Activated effector memory CD4-positive, alpha-beta T cell treated with anti-CD3 and anti-CD28 coated beads, Interleukin-2, amount 50 U/mL, for 16 hours (primary cell): ENCODE results near the gene PTDSS2.

Source experiments
- DNase-seq: peaks from one replicate; pipeline ENCODE4 v3.0.0-alpha.2; 2020

Gene PTDSS2

DNA sequence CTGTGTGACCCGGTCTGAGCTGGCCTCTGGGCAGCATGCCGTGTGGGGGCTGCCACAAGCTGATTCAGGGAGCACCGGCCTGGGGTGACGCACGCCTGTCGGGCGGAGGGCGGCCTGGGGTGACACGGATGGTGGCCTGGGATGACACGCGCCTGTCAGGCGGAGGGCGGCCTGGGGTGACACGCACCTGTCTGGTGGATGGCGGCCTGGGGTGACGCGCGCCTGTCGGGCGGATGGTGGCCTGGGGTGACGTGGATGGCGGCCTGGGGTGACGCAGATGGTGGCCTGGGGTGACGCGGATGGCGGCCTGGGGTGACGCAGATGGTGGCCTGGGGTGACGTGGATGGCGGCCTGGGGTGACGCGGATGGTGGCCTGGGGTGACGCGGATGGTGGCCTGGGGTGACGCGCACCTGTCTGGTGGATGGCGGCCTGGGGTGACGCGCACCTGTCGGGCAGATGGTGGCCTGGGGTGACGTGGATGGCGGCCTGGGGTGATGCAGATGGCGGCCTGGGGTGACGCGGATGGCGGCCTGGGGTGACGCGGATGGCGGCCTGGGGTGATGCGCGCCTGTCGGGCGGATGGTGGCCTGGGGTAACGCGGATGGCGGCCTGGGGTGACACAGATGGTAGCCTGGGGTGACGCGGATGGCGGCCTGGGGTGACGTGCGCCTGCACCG is 21.5 kb downstream of the PTDSS2 start:
- no peak for DNase-seq

DNA sequence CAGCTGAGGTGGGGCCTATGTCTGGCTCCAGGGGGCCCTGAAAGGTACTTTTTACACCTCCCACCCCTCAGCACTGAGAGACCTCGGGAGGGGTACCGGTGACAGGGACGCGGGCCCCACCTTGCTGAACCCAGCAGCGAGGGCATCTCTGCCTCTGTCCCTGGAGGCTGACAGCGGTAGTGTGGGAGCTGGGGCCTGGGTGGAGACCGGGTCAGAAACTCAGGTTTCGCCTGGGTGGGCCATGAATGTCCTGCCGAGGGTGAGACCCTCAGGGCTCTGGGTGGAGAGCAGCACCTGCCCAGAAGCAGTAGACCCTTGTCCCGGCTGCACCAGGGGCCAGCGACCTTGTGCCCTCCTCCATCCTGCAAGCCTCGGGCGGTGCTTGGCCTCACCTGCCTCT is 22.2 kb downstream of the PTDSS2 start:
- DNase-seq = no peak

DNA sequence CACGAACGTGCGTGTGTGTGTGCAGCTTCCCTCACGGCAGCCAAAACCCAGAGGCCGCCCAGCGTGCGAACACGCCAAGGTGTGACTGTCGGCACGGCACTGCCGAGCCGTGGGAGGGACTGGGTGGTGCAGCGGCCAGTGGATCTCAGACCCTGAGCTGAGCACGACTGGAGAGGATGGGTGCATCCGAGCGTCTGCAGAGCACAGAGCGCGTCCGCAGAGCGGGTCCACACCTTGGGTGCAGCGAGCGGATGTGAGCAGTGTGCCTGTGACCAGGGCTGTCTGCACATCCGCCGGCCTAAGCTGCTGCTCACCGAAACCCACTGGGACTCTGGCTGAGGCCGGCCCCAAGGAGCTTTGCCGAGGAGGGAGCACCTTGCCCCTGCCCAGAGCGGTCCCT is 22.7 kb downstream of the PTDSS2 start:
- no peak for DNase-seq

DNA sequence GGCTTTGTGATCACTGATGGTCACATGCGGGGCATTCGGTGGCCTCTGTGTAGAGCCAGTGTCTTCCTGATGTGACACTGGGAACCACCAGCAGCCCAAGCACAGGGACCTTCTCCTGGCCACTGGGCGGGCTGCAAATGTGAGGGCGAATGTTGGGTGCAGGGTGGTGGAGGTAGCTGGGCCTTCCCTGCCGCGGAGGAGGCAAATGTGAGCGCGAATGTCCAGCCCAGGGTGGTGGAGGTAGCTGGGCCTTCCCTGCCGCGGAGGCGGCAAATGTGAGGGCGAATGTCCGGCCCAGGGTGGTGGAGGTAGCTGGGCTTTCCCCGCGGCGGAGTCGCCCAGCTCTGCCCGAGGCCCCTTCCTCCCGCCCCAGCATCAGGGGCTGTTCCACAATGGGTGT is 23.3 kb downstream of the PTDSS2 start:
- DNase-seq = no peak

DNA sequence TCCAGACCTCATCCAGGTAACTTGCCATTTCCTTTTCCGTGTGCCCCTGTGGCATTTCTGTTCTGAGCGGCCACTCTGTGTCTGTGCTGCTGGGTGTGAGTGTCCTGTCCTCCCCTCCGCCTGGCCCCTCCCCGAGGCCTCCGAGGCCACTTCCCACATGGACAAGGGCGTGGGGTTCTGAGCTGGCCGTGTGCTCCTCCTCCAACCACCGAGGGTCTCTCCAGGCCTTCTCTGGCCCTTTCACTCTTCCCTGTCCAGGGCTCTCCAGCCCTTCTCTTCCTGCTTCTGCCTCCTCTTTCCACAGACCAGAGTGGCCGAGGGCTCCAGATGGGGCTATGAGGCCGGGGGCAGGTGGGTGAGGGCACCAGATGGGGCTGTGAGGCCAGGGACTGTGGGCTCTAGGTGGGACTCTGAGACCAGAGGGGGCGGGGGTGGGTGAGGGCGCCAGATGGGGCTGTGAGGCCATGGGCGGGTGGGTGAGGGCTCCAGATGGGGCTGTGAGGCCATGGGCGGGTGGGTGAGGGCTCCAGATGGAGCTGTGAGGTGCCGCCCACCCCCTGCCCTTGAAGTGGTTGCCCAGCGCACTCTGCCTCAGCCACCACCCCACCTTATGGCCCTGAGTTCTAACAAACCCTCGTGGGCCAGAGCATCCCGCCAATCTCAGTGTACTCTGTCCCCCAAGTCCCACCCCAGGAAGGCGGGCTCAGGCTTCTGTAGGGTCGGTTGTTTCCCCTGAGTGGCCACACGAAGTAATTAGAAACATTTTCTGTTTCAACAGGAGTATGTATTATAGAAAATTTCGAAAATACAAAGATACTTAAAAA is 24.1 kb downstream of the PTDSS2 start:
- DNase-seq = no peak

DNA sequence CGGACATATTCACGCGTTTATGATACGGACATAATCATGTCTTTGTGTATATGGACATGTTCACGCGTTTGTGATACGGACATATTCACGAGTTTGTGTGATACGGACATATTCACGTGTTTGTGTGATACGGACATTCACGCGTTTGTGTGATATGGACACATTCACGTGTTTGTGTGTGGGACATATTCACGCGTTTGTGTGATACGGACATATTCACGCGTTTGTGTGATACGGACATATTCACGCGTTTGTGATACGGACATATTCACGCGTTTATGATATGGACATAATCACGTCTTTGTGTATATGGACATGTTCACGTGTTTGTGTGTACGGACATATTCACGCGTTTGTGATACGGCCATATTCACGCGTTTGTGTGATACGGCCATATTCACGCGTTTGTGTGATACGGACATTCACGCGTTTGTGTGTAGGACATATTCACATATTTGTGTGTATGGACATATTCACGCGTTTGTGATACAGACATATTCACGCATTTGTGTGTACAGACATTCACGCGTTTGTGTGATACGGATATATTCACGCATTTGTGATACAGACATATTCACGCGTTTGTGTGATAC is 24.9 kb downstream of the PTDSS2 start:
- DNase-seq = no peak

DNA sequence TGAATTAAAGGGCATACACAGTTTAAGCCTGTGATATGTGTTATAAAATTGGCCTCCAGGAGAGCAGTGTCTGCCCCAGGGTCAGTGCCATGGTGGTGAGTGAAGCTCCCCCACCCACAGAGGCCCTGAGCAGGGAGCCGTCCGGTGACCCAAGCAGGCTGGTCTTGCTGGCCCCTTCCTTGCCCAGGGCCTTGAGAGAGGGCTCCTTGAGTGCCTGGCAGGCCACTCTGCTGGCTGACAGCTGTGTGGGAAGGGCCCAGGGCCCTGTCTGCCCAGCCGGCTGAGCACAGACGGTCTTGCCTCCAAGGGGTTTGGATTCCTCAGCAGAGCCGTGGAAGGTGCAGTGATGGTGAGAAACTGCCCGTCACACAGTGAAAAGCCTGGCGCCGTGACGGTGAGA is 25.9 kb downstream of the PTDSS2 start:
- DNase-seq = no peak

DNA sequence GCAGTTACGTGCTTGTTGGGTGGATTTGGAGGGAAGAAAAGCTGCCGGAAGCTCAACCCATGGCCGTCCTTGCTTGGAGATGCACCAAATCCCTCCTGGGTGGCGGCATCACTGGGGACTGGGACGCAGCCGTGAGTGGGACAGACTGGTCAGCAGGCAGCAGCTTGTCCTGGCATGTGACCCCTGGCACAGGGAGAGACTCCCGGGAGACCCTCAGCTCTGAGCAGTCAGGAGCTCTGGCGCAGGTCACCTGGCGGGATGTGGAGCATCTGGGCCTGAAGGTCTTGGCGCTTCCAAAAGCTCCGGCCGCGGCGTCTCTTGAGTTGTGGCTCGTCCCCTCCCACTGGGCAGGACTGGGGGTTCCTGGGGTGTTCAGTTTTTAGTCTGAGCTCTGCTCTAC is 26.3 kb downstream of the PTDSS2 start:
- DNase-seq = no peak

DNA sequence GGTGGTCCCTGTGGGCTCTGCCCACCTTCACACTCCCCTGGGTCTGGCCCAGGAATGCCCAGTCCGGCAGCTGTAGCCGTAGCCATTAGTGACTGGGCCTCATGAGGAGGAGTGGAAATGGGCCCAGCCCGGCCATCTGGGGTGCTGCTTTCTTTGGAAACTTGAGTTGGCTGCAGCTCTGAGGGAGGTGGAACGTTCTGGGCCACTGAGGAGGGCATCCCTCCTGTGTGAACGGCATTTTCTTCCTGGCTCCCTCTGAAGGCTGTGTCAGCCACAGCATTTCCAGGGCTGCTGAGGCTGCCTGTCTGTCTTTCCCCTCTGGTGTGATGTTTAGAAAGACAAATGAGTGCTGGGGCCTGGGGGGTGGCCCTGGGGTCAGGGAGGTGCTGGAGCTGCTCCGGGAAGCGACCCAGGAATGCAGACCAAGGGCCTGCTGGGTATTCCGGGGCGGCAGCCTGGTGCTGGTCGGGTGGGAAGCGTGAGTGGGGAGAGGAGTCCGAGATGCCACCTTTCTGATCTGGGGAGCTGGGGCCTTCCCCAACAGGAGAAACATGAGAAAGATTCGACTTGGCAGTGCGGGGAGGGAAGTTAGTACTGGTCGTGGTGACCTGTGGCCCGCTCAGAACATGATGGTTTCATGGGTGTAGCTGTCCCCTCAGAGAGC is 27.1 kb downstream of the PTDSS2 start:
- DNase-seq = no peak

DNA sequence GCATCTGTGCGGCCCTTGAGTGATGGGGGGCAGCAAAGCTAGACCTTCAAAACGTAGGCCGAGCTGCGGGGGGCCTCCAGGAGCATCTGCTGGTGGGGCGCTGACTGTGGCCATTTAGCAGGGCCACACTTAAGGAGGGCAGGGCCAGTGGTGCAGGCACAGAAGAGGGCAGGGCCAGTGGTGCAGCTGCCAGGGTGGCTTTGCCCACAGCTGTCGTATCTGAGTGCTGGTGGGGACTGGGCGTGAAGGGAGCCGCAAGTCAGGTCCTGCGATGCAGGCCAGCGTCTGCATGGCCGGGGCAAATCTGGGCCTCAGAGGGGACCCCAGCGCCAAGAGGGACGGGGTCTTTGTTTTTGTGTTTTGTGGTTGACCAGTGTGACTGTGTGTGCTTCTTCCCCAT is 29.2 kb downstream of the PTDSS2 start:
- DNase-seq = no peak

DNA sequence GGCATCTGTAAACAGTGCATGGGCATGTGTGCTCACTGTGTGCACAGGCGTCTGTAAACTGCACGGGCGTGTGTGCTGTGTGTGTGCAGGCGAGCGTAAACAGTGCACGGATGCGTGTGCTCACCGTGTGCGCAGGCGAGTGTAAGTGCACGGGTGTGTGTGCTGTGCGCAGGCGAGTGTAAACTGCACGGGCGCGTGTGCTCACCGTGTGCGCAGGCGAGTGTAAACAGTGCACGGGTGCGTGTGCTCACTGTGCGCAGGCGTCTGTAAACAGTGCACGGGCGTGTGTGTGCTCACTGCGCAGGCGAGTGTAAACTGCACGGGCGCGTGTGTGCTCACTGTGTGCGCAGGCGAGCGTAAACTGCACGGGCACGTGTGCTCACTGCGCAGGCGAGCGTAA is 34.5 kb downstream of the PTDSS2 start:
- no peak for DNase-seq

DNA sequence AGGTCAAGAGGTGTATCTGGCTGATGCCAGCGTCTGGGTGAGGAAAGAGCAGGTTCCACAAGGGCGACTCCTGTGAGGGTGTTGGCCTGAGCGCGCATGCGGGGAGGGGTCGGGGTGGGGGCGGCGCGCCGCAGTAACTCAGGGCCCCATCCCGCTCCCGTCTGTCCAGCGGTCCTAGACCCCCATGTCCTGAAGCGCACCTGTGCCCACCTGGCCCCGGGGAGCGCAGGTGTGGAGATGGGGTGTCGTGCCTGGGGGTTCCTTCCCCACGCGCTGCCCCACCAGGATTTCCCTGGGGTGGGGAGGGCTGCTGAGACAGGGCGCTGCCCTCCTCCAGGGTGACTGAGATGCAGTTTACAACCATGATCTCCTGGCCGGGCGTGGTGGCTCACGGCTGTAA is 36.1 kb downstream of the PTDSS2 start:
- no peak for DNase-seq

DNA sequence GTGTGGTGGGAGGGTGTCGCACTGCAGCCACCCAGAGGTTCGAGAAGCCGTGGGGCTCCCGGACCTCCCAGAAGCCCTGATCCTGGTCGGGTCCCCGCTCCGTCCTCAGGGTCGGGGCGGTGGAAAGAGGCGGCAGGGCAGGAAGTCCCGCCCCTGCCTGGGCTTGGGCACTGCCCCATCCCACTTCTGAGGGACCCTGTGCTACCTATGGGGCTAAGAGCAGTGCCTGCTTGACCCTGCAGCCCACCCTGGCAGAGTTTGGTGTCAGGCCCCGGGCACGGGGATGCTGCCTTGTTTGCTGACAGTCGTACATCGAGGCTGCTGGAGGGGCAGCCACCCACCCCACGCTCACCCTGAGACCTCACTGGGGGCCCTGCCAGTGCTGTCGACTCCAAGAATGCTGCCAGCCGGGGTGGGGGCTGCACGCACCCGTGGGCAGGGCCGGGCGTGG is 37.5 kb downstream of the PTDSS2 start:
- DNase-seq = no peak

DNA sequence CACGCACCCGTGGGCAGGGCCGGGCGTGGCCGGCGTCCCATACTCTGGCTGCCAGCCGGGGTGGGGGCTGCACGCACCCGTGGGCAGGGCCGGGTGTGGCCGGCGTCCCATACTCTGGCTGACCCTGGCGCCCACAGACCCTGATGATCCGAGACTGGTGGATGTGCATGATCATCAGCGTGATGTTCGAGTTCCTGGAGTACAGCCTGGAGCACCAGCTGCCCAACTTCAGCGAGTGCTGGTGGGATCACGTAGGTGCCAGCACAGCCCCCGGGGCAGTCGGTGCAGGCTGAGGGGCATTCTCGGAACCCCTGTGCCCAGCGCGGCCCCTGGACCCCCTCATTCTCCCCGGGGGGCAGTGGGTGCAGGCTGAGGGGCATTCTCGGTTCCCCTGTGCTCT is 38.0 kb downstream of the PTDSS2 start:
- DNase-seq = no peak

DNA sequence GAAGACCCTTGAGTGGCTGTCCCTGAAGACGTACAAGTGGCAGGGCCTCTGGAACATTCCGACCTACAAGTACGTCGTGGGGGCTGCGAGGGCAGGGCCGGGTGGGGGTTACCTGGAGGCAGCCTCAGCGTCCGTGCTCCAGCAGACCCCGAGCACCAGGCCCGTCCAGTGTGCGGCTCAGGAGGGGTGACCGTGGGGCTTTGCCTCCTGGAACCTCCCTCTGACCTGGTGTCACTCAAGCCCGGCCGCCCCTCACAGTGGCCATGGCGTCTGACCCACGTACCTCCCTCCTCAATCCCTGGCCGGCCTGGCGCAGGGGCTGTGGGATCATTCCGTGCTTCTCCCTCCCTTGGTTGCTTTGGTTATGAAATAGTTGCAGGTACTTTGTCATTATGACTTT is 38.5 kb downstream of the PTDSS2 start:
- DNase-seq = no peak

DNA sequence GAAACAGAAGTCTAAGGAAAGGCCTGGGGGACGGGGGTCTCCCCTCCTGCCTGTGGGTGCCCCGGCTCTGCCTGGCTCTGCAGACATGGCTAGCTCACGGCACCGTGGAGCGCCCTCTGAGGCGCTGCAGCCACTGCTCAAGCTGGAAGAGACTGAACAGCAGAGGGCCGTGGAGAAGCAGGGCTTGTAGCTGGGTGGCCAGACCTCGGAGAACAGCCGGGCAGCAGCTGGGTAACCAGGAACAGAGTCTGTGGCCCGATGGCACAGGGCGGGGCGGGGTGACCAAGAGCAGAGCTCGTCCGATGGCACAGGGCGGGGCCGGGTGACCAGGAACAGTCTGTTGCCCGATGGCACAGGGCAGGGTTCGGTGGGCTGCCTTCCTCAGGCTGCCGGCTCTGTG is 38.9 kb downstream of the PTDSS2 start:
- no peak for DNase-seq

DNA sequence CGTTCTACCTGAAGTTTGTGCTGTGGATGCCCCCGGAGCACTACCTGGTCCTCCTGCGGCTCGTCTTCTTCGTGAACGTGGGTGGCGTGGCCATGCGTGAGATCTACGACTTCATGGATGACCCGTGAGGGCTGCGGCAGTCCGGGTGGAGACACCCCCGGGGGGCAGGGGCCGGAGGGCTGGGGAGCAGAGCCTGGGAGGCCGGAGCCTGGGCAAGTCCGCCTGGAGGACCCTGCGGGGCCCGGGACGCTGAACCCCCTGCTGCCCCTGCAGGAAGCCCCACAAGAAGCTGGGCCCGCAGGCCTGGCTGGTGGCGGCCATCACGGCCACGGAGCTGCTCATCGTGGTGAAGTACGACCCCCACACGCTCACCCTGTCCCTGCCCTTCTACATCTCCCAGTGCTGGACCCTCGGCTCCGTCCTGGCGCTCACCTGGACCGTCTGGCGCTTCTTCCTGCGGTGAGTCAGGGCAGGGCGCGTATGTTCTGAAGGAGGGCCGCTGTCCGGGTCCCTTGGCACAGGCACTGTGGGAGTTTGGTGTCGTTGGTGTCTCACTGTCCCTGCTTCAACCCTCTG is 39.6 kb downstream of the PTDSS2 start:
- DNase-seq = no peak

DNA sequence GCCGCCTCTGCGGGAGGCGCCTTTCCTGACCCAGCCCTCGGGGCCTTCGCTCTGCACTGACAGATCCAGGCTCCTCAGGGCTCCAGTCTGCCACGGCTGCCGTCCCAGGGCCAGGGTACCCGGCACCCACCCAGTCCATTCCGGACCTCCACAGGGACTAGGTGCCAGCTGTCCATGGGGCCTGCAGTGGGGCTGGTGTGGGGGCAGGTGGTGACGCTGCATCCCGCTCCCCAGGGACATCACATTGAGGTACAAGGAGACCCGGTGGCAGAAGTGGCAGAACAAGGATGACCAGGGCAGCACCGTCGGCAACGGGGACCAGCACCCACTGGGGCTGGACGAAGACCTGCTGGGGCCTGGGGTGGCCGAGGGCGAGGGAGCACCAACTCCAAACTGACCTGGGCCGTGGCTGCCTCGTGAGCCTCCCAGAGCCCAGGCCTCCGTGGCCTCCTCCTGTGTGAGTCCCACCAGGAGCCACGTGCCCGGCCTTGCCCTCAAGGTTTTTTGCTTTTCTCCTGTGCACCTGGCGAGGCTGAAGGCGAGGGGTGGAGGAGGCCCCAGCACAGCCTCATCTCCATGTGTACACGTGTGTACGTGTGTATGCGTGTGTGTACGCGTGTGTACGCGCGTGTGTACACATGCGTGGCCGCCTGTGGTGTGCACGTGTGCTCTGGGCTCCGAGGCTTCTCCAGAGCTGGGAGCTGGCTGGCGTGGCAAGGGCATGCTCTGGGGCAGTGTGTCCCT is 40.3 kb downstream of the PTDSS2 start:
- DNase-seq = no peak

DNA sequence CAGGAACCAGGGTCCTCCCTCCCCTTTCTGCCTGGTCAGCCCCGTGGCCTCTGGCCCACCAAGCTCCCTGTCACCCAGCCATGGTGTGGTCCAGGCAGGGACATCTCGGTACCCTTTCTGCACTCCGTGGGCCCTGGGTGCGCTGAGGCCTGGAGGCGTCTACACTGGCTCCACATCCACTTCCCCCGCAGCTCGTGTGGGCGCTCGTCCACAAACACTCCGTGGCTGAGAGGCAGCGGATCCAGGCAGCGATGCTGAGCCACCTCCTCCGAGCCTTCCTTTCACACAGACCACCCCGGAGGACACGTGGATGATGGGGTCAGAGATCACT is 40.8 kb downstream of the PTDSS2 start:
- DNase-seq = no peak

DNA sequence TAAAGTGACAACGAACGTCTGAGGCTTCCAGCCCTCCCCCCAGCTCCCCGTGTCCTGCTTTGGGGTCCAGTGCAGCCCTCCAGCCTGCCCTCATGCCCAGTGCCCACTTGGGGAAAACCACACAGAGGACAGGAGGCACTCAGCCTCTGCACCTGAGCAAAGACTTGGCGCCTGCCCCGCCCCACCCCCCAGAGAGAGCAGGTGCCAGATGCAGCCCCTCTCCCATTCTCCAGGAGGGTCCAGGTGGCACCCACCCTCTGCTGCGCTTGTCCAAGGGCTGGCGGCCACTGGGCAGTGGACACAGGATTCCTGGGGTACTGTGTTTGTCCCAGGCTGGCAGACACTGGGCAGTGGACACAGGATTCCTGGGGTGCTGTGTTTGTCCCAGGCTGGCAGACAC is 41.3 kb downstream of the PTDSS2 start:
- DNase-seq = no peak

DNA sequence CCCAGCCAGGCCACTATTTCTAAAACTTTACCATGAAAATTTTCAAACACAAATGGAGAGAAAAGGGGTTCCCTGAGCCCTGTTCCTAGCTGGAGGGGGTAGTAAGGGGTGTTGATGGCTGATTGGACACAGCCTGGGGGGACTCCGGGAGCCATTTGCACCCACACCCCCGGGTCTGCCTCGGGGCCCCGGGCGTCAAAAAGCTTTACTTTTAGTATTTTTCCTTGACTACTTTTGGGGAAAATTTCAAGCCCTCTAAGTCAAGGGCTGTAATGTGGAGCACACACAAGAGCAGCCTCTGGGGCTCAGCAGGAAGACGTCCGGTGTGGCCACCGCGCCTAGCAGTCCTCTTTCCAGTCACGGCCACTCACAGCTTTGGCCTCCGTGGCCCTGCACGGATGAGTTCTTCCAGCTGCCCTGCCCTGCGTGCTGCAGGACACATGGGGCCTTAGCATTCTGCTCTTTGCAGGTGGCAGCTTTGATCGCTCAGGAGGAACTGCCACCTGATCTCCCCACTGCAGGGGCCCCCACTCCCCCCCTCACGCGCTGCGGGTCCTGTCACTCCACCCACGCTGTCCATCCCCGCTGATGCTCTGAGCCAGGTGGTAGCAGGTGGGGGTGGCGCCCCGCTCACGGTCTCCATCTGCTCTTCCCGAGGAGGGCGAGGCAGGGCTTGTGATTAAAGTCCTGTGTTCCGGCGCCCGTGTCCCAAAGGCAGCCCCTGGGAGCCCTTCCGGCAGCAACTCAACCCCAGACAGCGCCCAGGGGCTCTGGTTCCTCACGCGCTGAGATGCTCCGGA is 42.5 kb downstream of the PTDSS2 start:
- DNase-seq = no peak
